Coronary artery (tissue), 2 donors: ENCODE measurements around the gene AQP6.

Source experiments
- DNase-seq: peaks from one replicate; pipeline ENCODE4 v3.0.0-alpha.2; 2017; ENCODE audit warnings: low spot score
- H3K27ac ChIP-seq, 2 donors: fragments of 200-600 bp; sonication (generic); one replicate each; pipeline ENCODE4 v1.5.1; 2016 to 2019
- H3K4me3 ChIP-seq: fragments of 200-600 bp; sonication (generic); 2 replicates; pipeline ENCODE4 v1.5.1; 2016; ENCODE audit warnings: mild to moderate bottlenecking, moderate library complexity
- TF ChIP-seq, protein P1 (sequence below): fragments of 200-600 bp; sonication (generic); IDR thresholded peaks from one replicate; pipeline ENCODE4 v1.5.1; 2019; ENCODE audit warnings: antibody characterized with exemption

The AQP6 gene

DNA sequence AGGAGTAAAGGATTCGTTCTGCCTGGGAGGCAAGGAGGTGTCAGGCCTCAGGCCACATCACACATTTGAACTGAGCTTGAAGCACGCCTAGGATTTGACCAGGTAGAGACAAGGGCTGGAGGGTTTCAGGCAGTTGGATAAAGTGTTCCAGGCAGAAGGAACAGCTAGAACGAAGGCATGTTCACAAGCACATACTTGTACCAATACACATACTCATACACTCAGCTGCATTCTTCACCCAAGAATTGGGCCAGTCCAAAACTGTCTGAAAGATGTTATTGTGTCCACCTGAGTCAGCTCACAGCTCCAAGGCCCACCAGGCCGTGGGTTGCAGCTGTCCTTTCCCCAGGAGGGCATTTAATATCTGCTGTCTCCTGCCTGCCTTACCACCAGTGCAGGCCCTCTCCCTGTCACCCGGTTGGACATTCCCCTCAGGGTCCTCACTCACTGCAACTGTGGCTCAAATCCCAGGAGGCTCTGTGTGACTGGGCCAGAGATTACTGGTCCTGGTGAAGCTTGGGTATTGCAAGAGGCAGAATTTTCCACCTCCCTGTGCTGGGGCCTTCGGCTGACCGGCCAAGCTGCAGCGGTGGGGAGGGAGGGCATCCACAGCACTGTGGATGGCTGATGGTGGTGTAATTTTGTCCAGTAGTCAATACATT, 35.0 kb upstream of the AQP6 start:
- no peak overlapping the region for H3K4me3 ChIP-seq
- peak; percentile 53 for DNase-seq
- H3K27ac ChIP-seq, result no peak overlapping the region
- TF ChIP-seq, protein P1, sequence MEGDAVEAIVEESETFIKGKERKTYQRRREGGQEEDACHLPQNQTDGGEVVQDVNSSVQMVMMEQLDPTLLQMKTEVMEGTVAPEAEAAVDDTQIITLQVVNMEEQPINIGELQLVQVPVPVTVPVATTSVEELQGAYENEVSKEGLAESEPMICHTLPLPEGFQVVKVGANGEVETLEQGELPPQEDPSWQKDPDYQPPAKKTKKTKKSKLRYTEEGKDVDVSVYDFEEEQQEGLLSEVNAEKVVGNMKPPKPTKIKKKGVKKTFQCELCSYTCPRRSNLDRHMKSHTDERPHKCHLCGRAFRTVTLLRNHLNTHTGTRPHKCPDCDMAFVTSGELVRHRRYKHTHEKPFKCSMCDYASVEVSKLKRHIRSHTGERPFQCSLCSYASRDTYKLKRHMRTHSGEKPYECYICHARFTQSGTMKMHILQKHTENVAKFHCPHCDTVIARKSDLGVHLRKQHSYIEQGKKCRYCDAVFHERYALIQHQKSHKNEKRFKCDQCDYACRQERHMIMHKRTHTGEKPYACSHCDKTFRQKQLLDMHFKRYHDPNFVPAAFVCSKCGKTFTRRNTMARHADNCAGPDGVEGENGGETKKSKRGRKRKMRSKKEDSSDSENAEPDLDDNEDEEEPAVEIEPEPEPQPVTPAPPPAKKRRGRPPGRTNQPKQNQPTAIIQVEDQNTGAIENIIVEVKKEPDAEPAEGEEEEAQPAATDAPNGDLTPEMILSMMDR, result no peak

GRCh38 chr12:49939307-49939706, 33.4 kb upstream of the AQP6 start:
- no peak overlapping the region for H3K4me3 ChIP-seq
- DNase-seq, result peak; percentile 40
- H3K27ac ChIP-seq, result peak overlapping the region in 1 of 2 donors; percentile 38
- TF ChIP-seq, protein P1, result no peak

DNA sequence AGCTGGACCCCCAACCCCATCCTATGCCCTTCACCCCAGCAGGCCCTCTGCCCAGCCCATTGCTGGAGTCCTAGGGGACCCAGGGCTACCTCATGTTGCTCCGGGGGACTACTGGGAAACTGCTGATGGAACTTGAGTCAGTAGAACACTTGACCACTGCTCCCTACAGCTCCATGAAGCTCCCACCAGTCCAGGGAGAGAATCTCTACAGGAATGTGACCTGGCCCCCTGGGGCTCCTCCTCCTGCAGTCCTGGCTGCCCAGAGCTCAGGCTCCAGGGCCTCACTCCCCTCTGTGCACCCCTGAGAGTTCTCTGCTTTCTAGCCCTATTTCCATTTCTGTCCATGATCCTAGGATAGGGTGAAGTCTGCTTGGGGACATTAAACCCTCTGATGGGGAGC, 33.0 kb upstream of the AQP6 start:
- TF ChIP-seq, protein P1, result no peak
- Histone ChIP-seq H3K4me3 (no peak overlapping the region), H3K27ac (peak overlapping the region in 1 of 2 donors; percentile 38)
- DNase-seq, result peak; percentile 46

GRCh38 chr12:49941556-49942511, 30.9 kb upstream of the AQP6 start:
- TF ChIP-seq, protein P1, result no peak
- no peak overlapping the region for H3K27ac ChIP-seq
- DNase-seq, result peak; percentile 58
- H3K4me3 ChIP-seq, result no peak overlapping the region

- Histone ChIP-seq H3K4me3 (no peak overlapping the region), H3K27ac (no peak overlapping the region)
- TF ChIP-seq, protein P1, result no peak
- DNase-seq, result peak; percentile 43
Measured at GRCh38 chr12:49942512-49942893, 30.2 kb upstream of the AQP6 start.

DNA sequence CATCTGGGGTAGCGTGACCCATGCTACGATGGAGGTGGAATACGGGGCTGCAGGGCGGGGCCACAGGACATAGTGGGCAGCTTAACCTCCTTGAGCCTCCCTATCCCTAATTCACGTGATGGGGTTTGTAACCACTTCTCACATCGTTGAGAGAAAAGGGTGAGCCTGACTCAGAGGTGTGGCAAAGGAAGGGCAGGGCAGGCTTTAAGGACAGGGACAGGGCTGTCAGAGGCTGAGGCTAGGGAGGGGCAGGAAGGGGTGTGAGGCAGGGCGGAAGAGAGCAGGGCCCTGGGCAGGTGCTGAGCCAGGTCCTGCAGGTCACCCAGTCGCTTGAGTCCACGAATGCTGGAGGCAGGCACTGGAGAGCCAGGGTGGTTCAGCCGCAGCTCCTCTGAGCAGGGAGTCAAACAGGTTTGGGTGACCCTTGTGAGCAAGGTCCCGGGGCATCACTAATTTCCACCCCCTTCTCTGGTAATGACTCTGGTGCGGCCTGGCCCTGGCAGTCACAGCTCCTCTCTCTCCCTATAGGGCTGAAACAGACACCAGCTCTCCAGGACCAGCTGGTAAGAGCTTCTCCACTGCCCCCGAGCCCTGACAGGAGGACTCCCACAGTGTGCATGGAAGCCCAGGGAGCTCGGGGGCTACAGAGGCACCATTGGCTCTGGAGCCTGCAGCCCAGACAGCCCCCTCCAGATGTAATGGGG, 29.7 kb upstream of the AQP6 start:
- H3K4me3 ChIP-seq, result no peak overlapping the region
- no peak overlapping the region for H3K27ac ChIP-seq
- TF ChIP-seq, protein P1, result no peak
- peak; percentile 69 for DNase-seq
